ENCODE measurements around the gene KLK10. TPM values are rescaled to one million over a fixed set of nuclear protein-coding genes. Genes with fewer than 3 reads are reported as not detected.
"Not testable (repeated sequence)": the region's sequence is repeated elsewhere in the genome, so short reads cannot be mapped to it uniquely, and the experiment has no call there.

Gene KLK10
- total RNA-seq, 4 donors from 2014 or later = 45.2 to 85.3 (median 53.9) TPM

GRCh38 chr19:51000426-51000825, 19.1 kb downstream of the KLK10 start:
- Histone ChIP-seq H3K9me3 (no peaks in the 10 kb centered on the region), H3K27me3 (peaks cover 46% of the 10 kb centered on the region), H3K36me3 (no peaks in the 10 kb centered on the region), H3K4me1 (peaks cover 21% of the 10 kb centered on the region), H3K27ac (no peak overlapping the region), H3K4me3 (peak overlapping the region; percentile 35)
- no peak for DNase-seq (ENCODE audit: low spot score in 2 of 2)
- TF ChIP-seq POLR2AphosphoS5 (IDR thresholded peaks at IDR 0.05) (no peak), EP300 (IDR thresholded peaks at IDR 0.05) (no peak), POLR2A (IDR thresholded peaks at IDR 0.05) (no peak)
- TF ChIP-seq, protein P1, sequence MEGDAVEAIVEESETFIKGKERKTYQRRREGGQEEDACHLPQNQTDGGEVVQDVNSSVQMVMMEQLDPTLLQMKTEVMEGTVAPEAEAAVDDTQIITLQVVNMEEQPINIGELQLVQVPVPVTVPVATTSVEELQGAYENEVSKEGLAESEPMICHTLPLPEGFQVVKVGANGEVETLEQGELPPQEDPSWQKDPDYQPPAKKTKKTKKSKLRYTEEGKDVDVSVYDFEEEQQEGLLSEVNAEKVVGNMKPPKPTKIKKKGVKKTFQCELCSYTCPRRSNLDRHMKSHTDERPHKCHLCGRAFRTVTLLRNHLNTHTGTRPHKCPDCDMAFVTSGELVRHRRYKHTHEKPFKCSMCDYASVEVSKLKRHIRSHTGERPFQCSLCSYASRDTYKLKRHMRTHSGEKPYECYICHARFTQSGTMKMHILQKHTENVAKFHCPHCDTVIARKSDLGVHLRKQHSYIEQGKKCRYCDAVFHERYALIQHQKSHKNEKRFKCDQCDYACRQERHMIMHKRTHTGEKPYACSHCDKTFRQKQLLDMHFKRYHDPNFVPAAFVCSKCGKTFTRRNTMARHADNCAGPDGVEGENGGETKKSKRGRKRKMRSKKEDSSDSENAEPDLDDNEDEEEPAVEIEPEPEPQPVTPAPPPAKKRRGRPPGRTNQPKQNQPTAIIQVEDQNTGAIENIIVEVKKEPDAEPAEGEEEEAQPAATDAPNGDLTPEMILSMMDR (IDR thresholded peaks at IDR 0.05) = no peak
- 94% methylated on average over 3 of the region's 10 CpGs for WGBS

- H3K27me3 ChIP-seq = peaks cover 45% of the 10 kb centered on the region
Observed at GRCh38 chr19:50998686-50999085, 20.8 kb downstream of the KLK10 start.

DNA sequence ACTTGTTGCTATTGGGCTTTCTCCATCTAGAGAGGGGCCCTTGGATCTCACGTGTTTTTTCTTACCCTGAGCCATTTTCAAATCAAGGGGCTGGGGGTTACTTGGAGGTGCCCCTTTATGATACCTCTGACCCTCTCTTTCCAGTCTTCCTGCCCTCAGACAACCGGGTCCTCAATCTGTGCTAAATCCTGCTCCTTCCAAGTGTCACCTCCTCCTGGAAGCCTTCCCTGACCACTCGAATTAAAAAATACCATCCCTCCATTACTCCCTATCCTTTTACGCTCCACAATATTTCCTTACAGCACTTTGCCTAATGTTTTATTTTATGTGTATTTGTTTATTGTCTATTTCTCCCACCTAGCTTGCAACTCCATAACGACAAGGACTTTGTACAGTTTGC, 21.4 kb downstream of the KLK10 start:
- no peak overlapping the region for H3K27ac ChIP-seq
- no peaks in the 10 kb centered on the region for H3K36me3 ChIP-seq
- peaks cover 21% of the 10 kb centered on the region for H3K4me1 ChIP-seq
- no peaks in the 10 kb centered on the region for H3K9me3 ChIP-seq
- H3K27me3 ChIP-seq = peaks cover 39% of the 10 kb centered on the region
- no peak for DNase-seq (ENCODE audit: low spot score in 2 of 2)
- TF ChIP-seq POLR2AphosphoS5 (IDR thresholded peaks at IDR 0.05) (no peak), EP300 (IDR thresholded peaks at IDR 0.05) (no peak), POLR2A (IDR thresholded peaks at IDR 0.05) (no peak)
- TF ChIP-seq, protein P1 (IDR thresholded peaks at IDR 0.05) = no peak
- WGBS = 72% methylated on average over 5 of the region's 5 CpGs
- H3K4me3 ChIP-seq = no peak overlapping the region

More at GRCh38 chr19:50998686-50999085, 20.8 kb downstream of the KLK10 start:
- peaks cover 21% of the 10 kb centered on the region for H3K4me1 ChIP-seq
- H3K9me3 ChIP-seq = no peaks in the 10 kb centered on the region
- 63% methylated on average over 4 of the region's 4 CpGs for WGBS
- no peak for DNase-seq (ENCODE audit: low spot score in 2 of 2)
- H3K27ac ChIP-seq = no peak overlapping the region
- no peaks in the 10 kb centered on the region for H3K36me3 ChIP-seq
- no peak overlapping the region for H3K4me3 ChIP-seq
- no peak for TF ChIP-seq POLR2AphosphoS5 (IDR thresholded peaks at IDR 0.05)
- TF ChIP-seq EP300 (IDR thresholded peaks at IDR 0.05) = no peak
- TF ChIP-seq, protein P1 (IDR thresholded peaks at IDR 0.05) = no peak
- no peak for TF ChIP-seq POLR2A (IDR thresholded peaks at IDR 0.05)

DNA sequence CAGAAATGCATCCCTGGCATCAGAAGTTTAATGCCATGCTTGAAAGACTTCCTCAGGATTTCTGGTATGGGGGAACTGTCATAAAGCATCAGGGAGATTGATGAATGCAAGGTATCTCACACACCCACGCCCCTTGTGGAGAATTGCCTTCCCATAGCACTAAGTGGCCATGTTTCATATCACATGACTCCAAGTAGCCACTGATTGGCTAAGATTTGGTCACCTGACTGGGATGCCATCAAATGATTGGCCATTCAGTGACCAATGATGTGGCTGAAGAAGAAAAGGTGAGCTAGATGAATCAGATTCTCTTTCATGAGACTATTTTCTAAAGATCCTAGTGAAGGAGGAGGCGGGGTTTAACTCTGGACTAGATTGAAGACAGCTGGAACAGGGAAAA, 25.4 kb downstream of the KLK10 start:
- H3K36me3 ChIP-seq = no peaks in the 10 kb centered on the region
- TF ChIP-seq EP300 (IDR thresholded peaks at IDR 0.05) (no peak), POLR2A (IDR thresholded peaks at IDR 0.05) (no peak)
- TF ChIP-seq, protein P1 (IDR thresholded peaks at IDR 0.05) = no peak
- H3K9me3 ChIP-seq = no peaks in the 10 kb centered on the region
- no peak overlapping the region for H3K27ac ChIP-seq
- DNase-seq (ENCODE audit: low spot score in 2 of 2) = no peak
- H3K4me3 ChIP-seq = no peak overlapping the region
- no peaks in the 10 kb centered on the region for H3K4me1 ChIP-seq
- H3K27me3 ChIP-seq = peaks cover 4% of the 10 kb centered on the region
- WGBS = 79% methylated on average over 2 of the region's 2 CpGs

DNA sequence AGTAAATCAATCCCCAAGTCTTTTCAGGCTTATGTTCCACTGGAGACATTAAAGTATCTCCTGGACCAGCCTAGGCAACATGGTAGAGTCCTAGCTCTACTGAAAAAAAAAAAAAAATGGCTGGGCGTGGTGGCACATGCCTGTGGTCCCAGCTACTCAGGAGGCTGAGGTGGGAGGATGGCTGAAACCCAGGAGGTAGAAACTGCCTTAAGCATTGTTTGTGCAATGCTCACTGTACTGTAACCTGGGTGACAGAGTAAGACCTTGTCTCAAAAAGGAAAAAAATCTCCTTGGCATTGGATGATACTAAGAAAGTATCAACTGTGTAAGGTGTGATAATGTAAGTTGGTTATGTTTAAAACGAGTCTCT, 26.9 kb downstream of the KLK10 start:
- Histone ChIP-seq H3K4me3 (no peak overlapping the region), H3K9me3 (no peaks in the 10 kb centered on the region), H3K27ac (no peak overlapping the region), H3K27me3 (no peaks in the 10 kb centered on the region), H3K4me1 (no peaks in the 10 kb centered on the region), H3K36me3 (no peaks in the 10 kb centered on the region)
- WGBS = 55% methylated on average over 2 of the region's 2 CpGs
- DNase-seq (ENCODE audit: low spot score in 2 of 2) = no peak
- no peak for TF ChIP-seq EP300 (IDR thresholded peaks at IDR 0.05)
- TF ChIP-seq, protein P1 (IDR thresholded peaks at IDR 0.05) = no peak
- TF ChIP-seq POLR2AphosphoS5 (IDR thresholded peaks at IDR 0.05) = no peak
- no peak for TF ChIP-seq POLR2A (IDR thresholded peaks at IDR 0.05)

DNA sequence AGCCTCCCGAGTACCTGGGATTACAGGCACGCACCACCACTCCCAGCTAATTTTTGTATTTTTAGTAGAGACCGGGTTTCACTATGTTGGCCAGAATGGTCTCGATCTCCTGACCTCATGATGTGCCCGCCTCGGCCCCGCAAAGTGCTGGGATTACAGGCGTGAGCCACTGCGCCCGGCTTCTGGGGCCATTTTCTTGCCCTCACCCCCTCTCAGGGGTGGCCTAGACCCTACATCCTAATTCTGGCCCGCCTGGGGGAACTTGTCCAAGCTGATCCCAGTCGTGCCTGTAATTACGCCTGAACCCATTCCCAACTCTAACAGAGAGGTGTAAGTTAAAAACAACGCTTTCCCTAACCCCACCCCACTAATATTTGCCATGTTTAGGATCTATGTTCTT, 35.1 kb downstream of the KLK10 start:
- H3K4me3 ChIP-seq; DNase-seq (ENCODE audit: low spot score in 2 of 2); H3K27ac ChIP-seq; H3K4me1 ChIP-seq; H3K36me3 ChIP-seq; H3K9me3 ChIP-seq: not testable (repeated sequence)
- H3K27me3 ChIP-seq = peaks cover 38% of the 10 kb centered on the region
- 82% methylated on average over 14 of the region's 14 CpGs for WGBS
